Tongue (tissue), 2 donors: Measurements from ENCODE around the gene MTMR2. TPM values are rescaled to one million over a fixed set of nuclear protein-coding genes. Genes with fewer than 3 reads are reported as not detected.

ENCODE experiments used
- DNase-seq: peaks from one replicate; pipeline ENCODE4 v3.0.0-alpha.2; 2015
- total RNA-seq: library from RNA; depleted of rRNA; stranded (reverse); fragments of >200 nt; gene quantifications from one replicate; pipeline ENCODE4 v1.2.3, GENCODE V29; 2014

MTMR2 gene
- 32.0 TPM for total RNA-seq

DNA sequence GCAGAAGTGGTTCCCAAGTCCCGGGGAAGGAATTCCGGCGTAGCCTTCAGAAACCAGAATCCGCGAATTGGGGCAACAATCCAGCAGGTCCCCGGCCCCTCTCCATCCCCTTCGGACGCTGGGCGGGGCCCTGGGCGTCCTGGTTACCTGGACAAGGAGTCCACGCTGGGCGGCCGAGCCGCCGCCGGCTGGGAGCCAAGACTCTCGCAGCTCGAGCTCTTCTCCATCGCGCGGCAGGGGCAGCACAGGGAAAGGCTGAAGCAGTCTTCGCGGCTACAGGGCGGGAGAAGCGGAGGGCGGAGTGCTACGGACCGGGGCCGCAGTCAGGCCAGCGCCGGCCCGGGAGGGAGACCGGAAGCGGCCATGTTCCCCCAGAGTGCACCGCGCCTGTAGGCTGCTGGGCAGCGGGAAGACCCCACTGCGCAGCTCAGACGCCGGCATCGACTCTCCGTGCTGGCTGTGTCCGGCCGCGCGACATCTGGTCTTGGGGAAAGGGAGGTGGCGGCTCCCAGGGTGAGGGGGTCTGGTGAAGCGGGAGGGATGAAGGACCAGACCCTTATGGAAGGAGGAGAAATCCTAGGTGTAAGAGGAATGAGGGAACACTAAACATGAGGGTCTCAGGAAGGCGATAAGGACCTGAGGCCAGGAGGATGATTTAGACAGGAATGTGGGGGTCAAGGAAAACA, at the start of gene MTMR2:
MTMR2 (minus strand) TSS at position 380 of the 686 bp plus-strand sequence; CDS start at position 227, 153 bp downstream.
- DNase-seq, result peak; percentile 89

DNA sequence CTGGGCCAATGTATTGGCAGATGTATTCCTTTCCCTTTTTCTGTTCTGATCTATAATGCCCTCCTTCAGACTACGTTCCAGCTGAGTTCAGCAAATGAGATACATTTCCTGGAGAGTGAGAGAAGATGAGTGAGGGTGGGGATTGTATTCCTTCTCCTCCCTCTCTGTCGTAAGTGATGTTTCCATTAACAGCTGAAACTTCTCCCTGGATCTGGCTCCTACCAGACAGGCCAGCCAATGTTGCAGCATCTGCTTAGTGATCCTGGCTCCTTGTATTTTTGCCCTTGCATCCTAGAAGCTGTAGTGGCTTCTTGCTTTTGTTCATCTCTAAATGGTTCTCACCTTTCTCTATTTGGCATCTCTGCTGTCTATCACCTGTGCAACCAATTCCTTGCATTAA, 48.2 kb upstream of the MTMR2 start:
- no peak for DNase-seq

DNA sequence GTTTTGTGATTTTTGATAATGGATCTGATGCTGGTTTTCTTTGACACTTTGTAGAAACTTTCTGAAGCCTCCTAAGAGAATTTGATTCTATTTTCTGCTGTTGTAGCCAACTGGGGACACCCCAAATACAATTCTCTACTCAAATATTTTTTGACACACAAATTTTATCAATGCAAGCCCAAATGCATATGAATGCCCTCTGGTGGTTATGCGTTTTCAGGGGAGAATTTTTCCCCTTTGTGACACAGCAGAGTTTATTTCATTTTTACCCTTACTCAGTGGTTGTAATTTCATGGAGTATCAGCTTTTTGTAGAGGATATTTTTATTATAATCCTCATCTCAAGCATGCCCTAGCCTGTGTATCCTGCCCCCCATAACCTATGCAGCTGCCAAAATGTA, 44.7 kb upstream of the MTMR2 start:
- DNase-seq, result no peak

DNA sequence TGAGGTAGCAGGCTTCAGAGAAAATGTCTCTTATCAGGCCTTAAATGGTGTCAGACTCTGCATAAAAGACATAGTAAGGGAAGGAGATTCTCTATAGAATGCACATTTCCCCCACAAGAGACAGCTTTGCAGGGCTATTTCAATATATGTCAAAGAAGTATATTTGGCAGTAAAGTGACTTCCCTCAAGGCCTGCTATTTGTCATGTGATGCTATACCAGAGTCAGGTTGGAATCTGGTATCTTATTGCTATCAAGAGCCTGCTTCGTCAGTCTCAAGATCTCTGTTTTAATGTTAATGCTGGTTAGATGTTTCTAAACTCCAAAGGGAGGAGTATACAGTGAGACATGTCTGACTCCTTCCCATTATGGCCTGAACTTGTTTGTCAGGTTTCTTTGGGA, 40.4 kb upstream of the MTMR2 start:
- no peak for DNase-seq

DNA sequence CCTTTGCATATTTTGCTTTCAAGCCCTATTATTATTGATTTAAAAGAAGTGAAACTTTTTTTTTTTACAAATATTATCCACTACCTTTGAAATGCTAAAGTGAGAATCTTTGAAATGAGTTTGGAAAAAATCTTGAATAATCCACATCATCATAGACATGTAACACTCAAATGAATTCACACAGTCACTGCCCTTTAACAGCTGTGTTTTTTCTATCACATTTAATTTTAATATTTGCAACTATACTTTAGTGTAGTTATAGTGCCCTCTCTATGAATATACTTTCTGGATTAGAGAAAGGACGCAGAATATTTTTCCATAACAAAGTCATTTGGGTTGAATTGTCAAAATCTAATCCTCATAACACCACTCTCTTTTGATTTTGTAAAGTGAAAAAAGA, 37.9 kb upstream of the MTMR2 start:
- DNase-seq, result no peak

DNA sequence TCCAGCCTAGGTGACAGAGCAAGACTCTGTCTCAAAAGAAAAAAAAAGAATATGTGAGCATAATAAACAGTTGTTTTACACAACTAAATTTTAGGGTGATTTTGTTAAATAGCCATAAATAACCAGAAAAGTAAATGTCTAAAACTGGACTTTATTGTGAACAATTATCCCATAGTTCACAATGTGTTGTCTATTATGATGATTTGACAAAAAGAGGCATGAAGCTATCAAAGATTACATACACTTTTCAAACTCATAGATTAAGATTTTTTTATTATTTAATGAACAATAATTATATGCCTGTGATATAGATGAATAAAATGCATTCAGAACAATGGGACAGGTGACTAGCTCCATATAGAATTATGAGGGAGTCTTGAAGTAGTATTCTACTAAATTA, 27.0 kb upstream of the MTMR2 start:
- no peak for DNase-seq

DNA sequence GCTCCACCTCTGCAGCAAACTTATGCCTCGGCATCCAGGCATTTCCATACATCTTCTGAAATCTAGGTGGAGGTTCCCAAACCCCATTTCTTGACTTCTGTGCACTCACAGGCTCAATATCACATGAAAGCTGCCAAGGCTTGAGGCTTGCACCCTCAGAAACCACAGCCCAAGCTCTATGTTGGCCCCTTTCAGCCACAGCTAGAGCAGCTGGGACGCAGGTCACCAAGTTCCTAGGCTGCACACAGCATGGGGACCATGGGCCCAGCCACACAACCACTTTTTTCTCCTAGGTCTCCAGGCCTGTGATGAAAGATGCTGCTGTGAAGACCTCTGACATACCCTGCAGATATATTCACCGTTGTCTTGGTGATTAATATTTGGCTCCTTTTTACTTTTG, 24.7 kb upstream of the MTMR2 start:
- no peak for DNase-seq

DNA sequence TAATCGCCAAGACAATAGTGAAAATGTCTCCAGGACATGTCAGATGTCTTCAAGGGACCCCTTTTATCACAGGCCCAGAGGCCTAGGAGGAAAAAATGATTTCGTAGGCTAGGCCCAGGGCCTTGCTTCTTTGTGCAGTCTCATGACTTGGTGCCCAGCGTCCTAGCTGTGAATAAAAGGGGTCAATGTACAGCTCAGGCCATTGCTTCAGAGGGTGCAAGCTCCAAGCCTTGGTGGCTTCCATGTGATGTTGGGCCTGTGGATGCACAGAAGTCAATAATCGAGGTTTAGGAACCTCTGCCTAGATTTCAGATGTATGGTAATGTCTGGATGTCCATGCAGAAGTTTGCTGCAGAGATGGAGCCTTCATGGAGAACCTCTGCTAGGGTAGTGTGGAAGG, 20.7 kb upstream of the MTMR2 start:
- DNase-seq, result no peak

DNA sequence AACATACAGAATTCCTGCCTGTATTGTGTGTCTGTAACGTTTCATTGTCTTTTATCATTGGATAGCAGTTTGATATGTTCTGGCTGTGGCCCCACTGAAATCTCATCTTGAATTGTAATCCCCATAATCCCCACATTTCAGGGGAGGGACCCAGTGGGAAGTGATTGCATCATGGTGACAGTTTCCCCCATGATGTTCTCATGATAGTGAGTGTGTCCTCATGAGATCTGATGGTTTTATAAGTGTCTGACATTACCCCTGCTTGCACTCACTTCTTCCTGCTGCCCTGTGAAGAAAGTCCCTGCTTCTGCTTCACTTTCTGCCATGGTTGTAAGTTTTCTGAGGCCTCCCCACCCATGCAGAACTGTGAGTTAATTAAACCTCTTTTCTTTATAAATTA, 19.6 kb upstream of the MTMR2 start:
- no peak for DNase-seq

DNA sequence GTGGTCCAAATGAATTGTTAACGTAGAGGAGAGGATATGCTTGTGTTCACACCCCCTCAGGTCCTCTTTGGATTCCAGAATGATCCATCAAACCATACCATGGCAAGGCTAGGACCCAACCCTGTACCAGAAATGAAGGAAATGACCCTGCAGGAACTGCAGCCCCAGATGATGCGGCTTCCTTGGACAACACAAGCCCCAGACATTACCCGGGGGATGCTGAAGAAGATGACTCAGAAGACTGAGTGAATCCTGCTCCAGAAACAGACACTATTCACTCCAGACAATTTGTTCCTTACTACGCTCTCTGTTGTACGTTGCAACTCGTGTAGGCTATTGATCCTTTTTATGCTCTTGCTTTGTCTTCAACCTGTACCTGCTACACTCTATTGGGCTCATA, 15.2 kb upstream of the MTMR2 start:
- DNase-seq, result no peak

DNA sequence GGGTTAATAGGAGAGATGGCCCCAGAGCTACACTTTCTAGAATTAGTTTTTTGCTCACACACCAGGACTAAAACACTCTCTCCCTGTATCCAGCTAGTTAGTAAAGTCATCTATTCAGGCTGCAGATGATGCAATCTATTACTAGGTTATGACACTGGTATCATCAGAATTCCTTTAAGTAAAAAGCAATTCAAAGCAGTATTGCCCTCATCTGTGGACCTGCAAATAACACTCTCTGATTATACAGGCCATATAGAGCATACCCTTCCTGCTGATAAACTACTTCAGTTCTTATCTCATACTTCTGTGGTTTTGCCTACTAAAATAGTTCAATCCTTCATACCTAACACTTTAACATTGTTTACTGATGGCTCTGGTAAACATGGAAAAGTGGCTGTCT, 13.5 kb upstream of the MTMR2 start:
- DNase-seq, result no peak

DNA sequence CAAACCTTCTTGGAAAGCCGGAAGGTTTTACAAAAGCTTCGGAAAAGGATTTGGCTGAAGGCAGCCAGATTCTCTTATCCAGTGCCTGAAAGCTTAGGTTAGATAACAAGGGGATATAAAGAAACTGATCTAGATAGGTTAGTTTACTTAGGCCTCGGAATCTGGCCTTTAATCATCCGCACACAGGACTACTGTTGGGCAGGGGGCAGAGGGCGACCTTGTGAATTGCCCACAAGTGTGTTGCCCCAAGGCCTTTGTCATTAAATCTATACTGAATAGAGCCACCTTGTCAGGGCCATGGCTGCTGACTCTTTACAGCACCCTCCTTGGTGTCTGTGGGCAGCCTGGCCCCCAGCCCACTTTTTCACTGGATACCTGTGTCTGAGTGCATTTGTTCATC, 9.7 kb upstream of the MTMR2 start:
- DNase-seq, result no peak

DNA sequence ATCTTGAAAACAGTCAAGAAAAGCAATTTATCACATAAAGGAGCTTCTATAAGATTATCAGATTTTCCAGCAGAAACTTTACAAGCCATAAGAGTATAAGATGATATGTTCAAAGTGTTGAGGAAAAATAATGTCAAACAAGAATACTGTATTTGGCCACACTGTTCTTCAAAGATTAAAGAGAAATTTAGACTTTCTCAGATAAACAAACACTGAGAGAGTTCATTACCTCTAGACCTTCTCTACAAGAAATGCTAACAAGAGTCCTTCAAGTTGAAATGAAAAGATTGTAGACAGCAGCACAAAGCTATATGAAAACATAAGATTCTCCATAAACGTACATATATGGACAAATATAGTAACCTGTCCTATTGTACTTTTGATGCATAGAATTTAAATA, 8.0 kb upstream of the MTMR2 start:
- DNase-seq, result no peak

DNA sequence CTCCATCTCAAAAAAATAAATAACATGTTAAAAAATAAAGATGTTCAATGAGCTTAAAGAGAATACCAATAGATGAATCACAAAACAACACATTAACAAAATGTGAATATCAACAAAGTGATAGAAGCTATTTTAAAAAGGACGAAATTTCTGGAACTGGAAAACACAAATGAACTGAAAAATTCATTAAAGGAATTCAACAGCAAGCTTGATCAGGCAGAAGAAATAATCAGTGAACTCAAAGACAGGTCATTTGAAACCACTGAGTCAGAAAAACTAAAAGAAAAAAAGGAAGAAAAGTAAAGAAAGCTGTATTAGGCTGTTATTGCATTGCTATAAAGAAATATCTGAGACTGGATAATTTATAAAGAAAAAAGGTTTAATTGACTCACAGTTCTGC, 7.0 kb upstream of the MTMR2 start:
- no peak for DNase-seq

DNA sequence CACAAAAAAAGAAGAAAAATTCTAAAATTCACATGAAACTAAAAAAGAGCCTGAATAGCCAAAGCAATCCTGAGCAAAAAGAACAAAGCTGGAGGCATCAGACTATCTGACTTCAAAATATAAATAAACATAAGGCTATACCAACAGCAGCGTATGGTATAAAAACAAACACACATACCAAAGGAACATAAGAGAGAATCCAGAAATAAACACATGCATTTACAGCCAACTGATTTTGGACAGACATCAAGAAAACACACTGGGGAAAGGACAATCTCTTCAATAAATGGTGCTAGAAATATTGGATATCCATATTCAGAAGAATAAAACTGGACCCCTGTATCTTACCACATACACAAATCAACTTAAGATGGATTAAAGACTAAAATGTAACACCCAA, 2.8 kb upstream of the MTMR2 start:
- DNase-seq, result no peak

DNA sequence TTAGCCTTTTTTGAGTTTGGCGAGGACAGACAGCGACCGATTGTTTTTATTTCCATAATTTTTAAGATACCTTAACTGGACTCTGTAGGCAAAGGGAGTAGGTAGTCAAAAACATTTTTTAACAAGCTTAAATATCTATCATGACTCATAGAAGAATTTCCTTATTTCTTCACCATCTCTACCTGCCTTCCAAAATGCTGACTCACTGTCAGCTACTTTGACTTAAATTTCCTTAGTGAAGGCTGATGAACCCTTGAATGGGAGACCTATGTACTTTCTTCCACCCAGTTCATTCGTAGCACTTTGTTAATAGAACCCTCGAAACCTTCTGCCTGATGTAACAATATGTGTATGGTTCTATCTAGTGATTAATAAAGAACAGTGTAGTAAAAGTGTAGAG, 1.1 kb upstream of the MTMR2 start:
- DNase-seq, result no peak

DNA sequence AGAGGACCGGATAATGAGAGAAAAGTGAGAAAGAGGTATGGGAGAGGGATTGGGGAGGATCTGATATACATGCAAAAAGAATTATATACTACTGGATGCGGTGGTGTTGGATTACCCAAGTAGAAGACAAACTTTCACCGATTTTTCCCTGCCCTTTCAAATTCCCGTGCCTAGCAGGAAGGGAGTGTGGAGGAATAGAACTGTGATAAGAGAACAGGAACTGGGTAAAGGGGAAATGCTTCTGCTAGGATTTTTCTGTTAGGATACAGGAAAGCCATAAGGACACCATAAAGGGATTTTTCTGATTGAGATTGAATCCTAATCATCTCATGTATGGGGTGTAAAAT, 480 bp upstream of the MTMR2 start:
- DNase-seq, result peak; percentile 56

DNA sequence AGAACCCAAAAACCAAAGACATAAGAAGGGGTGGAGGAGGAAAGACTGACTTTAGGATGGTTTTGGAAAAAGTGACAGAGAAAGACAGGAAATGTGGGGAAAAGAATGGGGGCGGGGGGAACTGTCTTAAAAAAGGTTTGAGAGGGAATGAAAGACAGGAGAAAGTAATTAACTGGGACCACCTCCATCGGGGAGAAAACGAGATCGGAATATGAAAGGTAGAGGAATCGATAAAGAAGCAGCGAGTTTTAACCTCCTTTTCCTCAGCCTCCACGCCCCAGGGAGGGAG, 524 bp downstream of the MTMR2 start:
- no peak for DNase-seq

DNA sequence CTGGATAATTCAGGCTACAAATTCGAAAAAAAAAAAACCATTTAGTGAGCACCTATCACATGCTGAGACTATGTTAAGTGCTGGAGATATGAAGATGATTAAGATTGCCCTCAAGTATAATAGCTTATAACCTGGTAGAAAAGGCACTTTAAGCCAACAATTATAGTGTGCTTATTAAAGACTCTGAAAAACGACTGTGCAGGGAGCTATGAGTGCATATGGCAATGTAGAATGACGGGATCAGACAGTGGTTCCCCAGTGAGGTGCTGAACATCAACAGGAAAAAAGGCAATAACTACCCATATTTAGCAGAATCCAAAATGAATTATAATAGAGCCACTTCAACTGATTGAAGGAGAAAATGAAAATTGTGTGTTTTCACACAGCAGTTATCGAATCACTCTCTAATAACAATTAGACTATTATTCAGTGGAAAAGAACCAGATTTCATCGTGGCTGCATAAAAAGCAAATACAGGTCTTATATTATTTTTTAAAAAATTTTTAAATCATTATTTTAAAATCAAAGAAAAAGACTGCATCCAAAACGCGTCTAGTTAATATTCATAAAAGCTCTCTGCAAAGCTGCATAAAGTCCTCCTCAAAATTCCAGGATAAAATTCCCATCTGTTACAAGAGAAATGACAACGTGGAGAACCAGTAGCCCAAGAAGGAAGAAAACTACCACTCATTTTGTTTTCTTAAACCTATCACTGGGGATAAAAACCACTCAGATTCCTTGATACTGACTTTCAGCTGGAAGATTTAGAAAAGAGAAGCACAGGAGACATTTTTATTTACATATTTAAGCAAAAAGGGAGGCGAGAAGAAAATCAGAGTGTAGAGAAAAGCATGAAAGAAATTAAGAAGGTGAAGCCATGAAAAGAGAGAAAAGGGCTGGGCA, 1.1 kb downstream of the MTMR2 start:
- DNase-seq, result peak; percentile 57

DNA sequence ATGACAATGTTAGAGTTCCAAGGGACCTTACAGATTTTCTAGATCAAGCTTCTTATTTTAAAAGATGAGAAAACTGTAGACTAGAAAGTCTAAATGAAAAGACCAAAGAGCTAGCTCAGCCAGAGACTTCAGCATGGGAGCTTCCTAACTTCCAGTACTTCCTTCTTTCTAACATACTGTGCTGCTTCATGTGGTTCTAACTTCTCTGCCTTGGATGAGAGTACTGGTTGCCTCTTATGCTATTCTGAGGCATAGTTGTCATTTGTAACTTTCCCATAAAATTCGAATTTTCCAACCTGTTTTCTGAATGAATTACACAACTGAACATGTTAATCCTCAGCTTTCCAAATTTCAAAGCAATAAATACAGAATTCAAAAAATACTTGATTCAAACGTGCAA, 1.8 kb downstream of the MTMR2 start:
- no peak for DNase-seq

DNA sequence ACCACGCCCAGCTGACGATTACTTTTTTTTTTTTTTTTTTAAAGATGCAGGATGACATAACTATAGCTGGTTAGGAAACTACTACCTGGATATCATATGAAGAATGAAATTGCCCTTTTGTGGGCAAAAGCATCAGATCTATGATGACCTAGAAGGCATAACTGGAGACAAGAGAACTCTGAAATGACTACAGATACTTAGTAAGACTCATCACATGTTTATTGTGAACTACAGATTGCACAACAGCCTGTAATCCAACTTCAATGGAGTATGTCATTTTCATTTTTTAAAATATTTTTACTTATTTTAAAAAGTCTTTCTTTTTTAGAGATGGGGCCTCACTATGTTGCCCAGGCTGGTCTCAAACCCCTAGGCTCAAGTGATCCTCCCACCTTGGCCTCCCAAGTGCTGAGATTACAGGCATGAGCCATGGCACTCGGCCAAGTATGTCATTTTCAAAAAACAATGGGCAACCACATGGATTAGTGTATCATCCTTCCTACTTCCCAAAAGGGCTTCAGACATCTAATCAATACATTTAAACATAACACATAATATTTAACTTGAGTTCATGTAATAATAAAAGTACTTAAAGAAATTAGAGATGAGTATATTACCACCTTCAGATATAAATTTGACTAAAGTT, 3.3 kb downstream of the MTMR2 start:
- no peak for DNase-seq

DNA sequence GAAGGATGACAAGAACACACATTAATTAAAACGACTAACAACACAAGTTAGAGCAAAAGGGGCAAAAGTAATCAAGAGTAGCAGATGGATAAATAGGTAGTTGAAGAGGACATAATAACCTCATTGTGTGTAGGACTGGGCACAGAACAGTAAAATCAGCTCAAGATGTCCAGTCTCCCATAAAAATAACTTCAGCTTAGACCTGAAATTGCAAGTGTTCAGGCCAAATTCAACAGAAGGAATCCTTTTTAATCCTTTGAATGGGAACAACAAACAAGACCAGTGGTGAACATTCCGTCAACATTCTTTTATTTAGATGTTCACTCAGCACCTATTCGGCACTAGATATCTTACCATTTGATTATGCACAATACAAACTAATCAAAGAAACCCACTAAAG, 4.4 kb downstream of the MTMR2 start:
- DNase-seq, result no peak

DNA sequence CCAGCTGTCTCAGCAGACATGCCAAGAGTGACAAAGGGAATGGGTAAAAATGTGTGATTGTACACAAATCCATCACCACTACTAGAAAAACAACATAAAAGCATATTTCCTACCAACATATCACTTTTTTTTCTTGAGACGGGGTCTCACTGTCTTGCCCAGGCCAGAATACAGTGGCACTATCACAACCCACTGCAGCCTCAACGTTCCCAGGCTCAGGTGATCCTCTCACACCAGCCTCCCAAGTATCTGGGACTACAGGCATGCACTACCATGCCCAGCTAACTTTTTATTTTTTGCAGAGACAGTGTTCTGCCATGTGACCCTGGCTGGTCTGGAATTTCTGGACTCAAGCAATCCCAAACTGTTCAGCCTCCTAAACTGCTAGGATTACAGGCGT, 5.2 kb downstream of the MTMR2 start:
- DNase-seq, result no peak

DNA sequence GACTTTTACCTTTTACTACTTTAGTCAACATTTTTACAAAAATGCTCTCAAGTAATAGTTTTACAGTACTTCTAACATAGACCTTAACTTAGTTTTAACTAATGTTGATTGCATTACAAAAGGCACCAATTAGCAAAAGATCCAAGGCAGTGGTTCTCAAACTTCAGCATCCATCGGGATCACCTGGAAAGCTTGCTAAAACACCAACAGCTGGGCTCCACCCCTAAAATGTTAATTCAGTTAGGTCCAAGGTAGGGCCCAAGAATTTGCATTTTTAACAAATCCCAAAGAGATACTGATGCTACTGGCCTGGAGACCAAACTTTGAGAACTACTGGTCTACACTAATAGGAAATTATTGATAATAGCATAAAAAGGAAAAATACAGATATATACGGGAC, 5.9 kb downstream of the MTMR2 start:
- DNase-seq, result no peak
